Neural crest cell (in vitro differentiated cells): Measurements from ENCODE around the gene ZFP36L1. TPM values are rescaled to one million over a fixed set of nuclear protein-coding genes. Genes with fewer than 3 reads are reported as not detected.

Experiments used
- DNase-seq: peaks from one replicate; pipeline ENCODE4 v3.0.0; 2021; ENCODE audit warnings: low read depth, mixed read lengths, low spot score
- H3K27ac Mint-ChIP-seq: one replicate; pipeline ENCODE4 v1.8.0; 2021; ENCODE audit warnings: mild to moderate bottlenecking, mixed read lengths; ENCODE audit not compliant: unreplicated experiment
- H3K27me3 Mint-ChIP-seq: 2 replicates; pipeline ENCODE4 v1.8.0; 2021; ENCODE audit warnings: low read depth, mild to moderate bottlenecking, mixed read lengths
- H3K36me3 Mint-ChIP-seq: 2 replicates; pipeline ENCODE4 v1.8.0; 2021; ENCODE audit warnings: low read depth, mild to moderate bottlenecking, mixed read lengths
- H3K4me1 Mint-ChIP-seq: 2 replicates; pipeline ENCODE4 v1.8.0; 2021; ENCODE audit warnings: mixed read lengths
- H3K4me3 Mint-ChIP-seq: one replicate; pipeline ENCODE4 v1.8.0; 2021; ENCODE audit warnings: mild to moderate bottlenecking, mixed read lengths
- H3K9me3 Mint-ChIP-seq: 2 replicates; pipeline ENCODE4 v1.8.0; 2021; ENCODE audit warnings: mixed read lengths
- total RNA-seq: library from RNA; stranded (reverse); gene quantifications from 2 replicates; pipeline ENCODE4 v1.2.1, GENCODE V29; 2021
- TF ChIP-seq, protein P1 (sequence below): fragments of 200-600 bp; sonication (generic); conservative IDR thresholded peaks from 2 replicates; pipeline ENCODE4 v1.5.0; 2021; ENCODE audit warnings: antibody characterized with exemption, mild to moderate bottlenecking

Gene ZFP36L1
- total RNA-seq, 1 donor from 2014 or later = 289 TPM

GRCh38 chr14:68815298-68816182 is 22.7 kb upstream of the ZFP36L1 start:
- no peak for DNase-seq
- Mint-ChIP-seq H3K4me3 (peak overlapping the region; percentile 45), H3K9me3 (no peaks in the 10 kb centered on the region), H3K27me3 (no peaks in the 10 kb centered on the region), H3K36me3 (no peaks in the 10 kb centered on the region), H3K27ac (peak overlapping the region; percentile 73), H3K4me1 (peaks cover 53% of the 10 kb centered on the region)
- TF ChIP-seq, protein P1, sequence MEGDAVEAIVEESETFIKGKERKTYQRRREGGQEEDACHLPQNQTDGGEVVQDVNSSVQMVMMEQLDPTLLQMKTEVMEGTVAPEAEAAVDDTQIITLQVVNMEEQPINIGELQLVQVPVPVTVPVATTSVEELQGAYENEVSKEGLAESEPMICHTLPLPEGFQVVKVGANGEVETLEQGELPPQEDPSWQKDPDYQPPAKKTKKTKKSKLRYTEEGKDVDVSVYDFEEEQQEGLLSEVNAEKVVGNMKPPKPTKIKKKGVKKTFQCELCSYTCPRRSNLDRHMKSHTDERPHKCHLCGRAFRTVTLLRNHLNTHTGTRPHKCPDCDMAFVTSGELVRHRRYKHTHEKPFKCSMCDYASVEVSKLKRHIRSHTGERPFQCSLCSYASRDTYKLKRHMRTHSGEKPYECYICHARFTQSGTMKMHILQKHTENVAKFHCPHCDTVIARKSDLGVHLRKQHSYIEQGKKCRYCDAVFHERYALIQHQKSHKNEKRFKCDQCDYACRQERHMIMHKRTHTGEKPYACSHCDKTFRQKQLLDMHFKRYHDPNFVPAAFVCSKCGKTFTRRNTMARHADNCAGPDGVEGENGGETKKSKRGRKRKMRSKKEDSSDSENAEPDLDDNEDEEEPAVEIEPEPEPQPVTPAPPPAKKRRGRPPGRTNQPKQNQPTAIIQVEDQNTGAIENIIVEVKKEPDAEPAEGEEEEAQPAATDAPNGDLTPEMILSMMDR = no peak

DNA sequence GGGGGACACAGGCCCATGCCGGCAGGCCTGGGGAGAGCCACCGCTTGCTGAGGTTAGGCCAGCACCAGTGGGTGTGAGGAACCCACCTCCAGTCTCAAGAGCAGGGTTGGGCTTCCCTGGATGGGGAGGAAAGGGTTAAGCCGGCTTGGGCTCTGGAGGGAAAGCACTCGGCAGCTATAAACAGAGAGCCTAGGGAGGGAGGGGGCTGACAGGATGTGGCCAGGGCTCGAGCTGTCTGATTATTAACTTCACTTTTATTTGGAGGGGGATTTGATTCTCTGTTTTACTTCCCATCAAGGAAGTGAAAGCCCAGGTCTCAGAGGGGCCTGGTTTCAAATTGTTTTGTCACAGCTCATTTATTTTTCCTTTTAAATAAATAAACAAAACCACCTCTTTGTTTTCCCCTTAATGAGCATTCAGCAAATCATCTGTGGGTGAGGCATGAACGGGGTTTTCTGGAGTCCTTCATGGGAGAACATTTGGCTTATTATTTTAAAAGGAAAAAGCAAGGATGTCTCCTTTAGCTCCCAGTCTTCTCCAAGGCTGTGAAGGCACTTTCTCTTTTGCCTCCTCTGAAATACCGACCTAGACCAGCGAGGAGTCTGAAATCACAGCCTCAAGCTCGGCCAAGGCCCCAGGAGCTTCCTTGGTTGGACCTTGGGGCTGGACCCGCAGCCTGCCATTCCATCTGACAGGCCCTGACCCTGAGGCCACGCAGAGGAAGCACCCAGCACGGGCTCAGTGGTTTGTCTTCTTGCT is 21.9 kb upstream of the ZFP36L1 start:
- H3K4me3 Mint-ChIP-seq = peak overlapping the region; percentile 45
- no peaks in the 10 kb centered on the region for H3K36me3 Mint-ChIP-seq
- peak overlapping the region; percentile 91 for H3K27ac Mint-ChIP-seq
- peak; percentile 48 for DNase-seq
- no peaks in the 10 kb centered on the region for H3K9me3 Mint-ChIP-seq
- no peaks in the 10 kb centered on the region for H3K27me3 Mint-ChIP-seq
- H3K4me1 Mint-ChIP-seq = peaks cover 48% of the 10 kb centered on the region
- TF ChIP-seq, protein P1 = no peak

DNA sequence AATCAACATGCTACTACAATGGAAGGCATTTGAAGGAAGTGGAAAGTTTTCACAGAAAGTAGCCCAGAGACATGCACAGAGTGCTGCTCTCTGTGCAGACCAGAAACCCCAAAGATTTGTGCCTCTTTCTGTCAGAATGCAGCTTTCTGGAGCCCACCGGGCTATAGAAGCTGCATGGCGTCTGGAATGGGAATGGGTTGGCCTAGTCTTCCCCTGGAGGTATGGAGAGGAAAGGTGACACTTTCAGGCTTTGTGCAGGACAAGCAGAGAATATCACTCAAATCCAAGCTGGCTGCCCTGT is 21.3 kb upstream of the ZFP36L1 start:
- Mint-ChIP-seq H3K4me1 (peaks cover 50% of the 10 kb centered on the region), H3K4me3 (peak overlapping the region; percentile 45), H3K27ac (peak overlapping the region; percentile 91), H3K27me3 (no peaks in the 10 kb centered on the region), H3K9me3 (no peaks in the 10 kb centered on the region), H3K36me3 (no peaks in the 10 kb centered on the region)
- no peak for DNase-seq
- TF ChIP-seq, protein P1 = no peak

DNA sequence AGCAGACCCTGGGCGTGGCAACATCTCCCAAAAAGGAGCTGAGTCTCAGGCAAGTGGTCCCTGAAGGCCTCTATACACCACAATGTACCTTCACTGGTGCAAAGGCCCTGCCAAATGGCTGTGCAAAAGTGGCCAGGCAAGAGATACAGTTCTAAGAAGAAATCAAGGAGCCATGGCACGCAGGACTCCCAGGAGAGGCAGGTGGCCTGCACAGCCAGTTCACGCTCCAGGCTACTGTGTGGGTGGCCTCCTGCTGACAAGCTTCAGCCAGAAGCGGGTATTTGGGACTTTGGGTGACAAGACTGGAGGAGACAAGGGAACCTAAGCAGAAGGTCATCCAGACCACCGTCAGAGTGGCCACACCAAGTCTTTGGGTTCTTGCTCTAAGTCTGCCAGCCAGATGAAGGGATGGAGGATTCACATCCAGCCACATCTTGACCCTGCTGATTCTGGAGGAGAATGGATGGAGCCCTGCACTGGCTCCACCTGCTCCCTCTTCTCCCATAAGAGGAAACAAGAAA is 20.5 kb upstream of the ZFP36L1 start:
- H3K27me3 Mint-ChIP-seq = no peaks in the 10 kb centered on the region
- H3K27ac Mint-ChIP-seq = no peak overlapping the region
- peaks cover 49% of the 10 kb centered on the region for H3K4me1 Mint-ChIP-seq
- no peaks in the 10 kb centered on the region for H3K36me3 Mint-ChIP-seq
- no peaks in the 10 kb centered on the region for H3K9me3 Mint-ChIP-seq
- TF ChIP-seq, protein P1 = no peak
- DNase-seq = no peak
- H3K4me3 Mint-ChIP-seq = no peak overlapping the region

- Mint-ChIP-seq H3K27me3 (no peaks in the 10 kb centered on the region), H3K36me3 (peaks cover 4% of the 10 kb centered on the region), H3K4me3 (no peak overlapping the region), H3K9me3 (no peaks in the 10 kb centered on the region), H3K4me1 (peaks cover 52% of the 10 kb centered on the region), H3K27ac (no peak overlapping the region)
- no peak for DNase-seq
- TF ChIP-seq, protein P1 = no peak
Measured at GRCh38 chr14:68811171-68811570, 18.3 kb upstream of the ZFP36L1 start.
